Chondrocyte (in vitro differentiated cells): ENCODE data around the gene SCGB2B2. TPM values are rescaled to one million over a fixed set of nuclear protein-coding genes. Genes with fewer than 3 reads are reported as not detected.
"Not testable (repeated sequence)": the region's sequence is repeated elsewhere in the genome, so short reads cannot be mapped to it uniquely, and the experiment has no call there.

ENCODE experiments used
- DNase-seq: peaks from one replicate; pipeline ENCODE4 v3.0.0; 2021; ENCODE audit warnings: mixed read lengths, low spot score
- H3K27ac Mint-ChIP-seq: one replicate; pipeline ENCODE4 v1.8.0; 2021; ENCODE audit warnings: mild to moderate bottlenecking, moderate library complexity, mixed read lengths; ENCODE audit not compliant: unreplicated experiment
- H3K27me3 Mint-ChIP-seq: 2 replicates; pipeline ENCODE4 v1.8.0; 2021; ENCODE audit warnings: low read depth, mixed read lengths
- H3K36me3 Mint-ChIP-seq: 2 replicates; pipeline ENCODE4 v1.8.0; 2021; ENCODE audit warnings: low read depth, mixed read lengths
- H3K4me1 Mint-ChIP-seq: 2 replicates; pipeline ENCODE4 v1.8.0; 2021; ENCODE audit warnings: low read depth, mild to moderate bottlenecking, mixed read lengths
- H3K4me3 Mint-ChIP-seq: one replicate; pipeline ENCODE4 v1.8.0; 2021; ENCODE audit warnings: mild to moderate bottlenecking, moderate library complexity, mixed read lengths; ENCODE audit not compliant: unreplicated experiment
- H3K9me3 Mint-ChIP-seq: 2 replicates; pipeline ENCODE4 v1.8.0; 2021; ENCODE audit warnings: low read depth, mixed read lengths
- total RNA-seq: library from RNA; stranded (reverse); gene quantifications from 3 replicates; pipeline ENCODE4 v1.2.1, GENCODE V29; 2021
- TF ChIP-seq, protein P1 (sequence below): fragments of 200-600 bp; sonication (generic); IDR thresholded peaks from 2 replicates; pipeline ENCODE4 v1.5.0; 2021; ENCODE audit warnings: antibody characterized with exemption, mild to moderate bottlenecking, moderate library complexity

Gene SCGB2B2
- total RNA-seq, 1 donor from 2014 or later: 0.47 TPM

GRCh38 chr19:34666200-34666957 is 10.6 kb downstream of the SCGB2B2 start:
- H3K27me3 Mint-ChIP-seq: no peaks in the 10 kb centered on the region
- H3K36me3 Mint-ChIP-seq: no peaks in the 10 kb centered on the region
- H3K9me3 Mint-ChIP-seq: peaks cover 3% of the 10 kb centered on the region
- peaks cover 3% of the 10 kb centered on the region for H3K4me1 Mint-ChIP-seq
- H3K4me3 Mint-ChIP-seq: no peak overlapping the region
- TF ChIP-seq, protein P1, sequence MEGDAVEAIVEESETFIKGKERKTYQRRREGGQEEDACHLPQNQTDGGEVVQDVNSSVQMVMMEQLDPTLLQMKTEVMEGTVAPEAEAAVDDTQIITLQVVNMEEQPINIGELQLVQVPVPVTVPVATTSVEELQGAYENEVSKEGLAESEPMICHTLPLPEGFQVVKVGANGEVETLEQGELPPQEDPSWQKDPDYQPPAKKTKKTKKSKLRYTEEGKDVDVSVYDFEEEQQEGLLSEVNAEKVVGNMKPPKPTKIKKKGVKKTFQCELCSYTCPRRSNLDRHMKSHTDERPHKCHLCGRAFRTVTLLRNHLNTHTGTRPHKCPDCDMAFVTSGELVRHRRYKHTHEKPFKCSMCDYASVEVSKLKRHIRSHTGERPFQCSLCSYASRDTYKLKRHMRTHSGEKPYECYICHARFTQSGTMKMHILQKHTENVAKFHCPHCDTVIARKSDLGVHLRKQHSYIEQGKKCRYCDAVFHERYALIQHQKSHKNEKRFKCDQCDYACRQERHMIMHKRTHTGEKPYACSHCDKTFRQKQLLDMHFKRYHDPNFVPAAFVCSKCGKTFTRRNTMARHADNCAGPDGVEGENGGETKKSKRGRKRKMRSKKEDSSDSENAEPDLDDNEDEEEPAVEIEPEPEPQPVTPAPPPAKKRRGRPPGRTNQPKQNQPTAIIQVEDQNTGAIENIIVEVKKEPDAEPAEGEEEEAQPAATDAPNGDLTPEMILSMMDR: no peak
- DNase-seq: no peak
- no peak overlapping the region for H3K27ac Mint-ChIP-seq

DNA sequence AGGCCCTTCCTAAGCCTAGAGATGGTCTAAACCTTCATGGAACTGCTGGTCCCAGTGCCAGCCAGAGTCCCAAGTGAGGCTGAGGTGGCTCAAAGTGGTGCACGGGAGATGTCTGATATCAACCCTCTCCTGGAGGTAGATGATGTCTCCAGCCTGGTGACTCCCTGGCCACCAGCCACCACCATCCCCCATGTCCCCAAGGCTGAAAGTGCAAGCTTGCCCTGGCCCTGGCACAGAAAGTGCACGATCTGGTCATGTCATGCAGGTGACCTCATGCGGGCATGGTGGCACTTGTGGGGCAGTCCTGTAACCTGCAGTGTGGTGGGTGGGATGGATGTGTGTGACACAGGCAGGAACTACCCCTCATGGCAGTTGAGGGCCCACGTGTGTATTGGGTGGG is 11.7 kb downstream of the SCGB2B2 start:
- not testable (repeated sequence) for DNase-seq, H3K4me3 Mint-ChIP-seq, H3K27me3 Mint-ChIP-seq, H3K9me3 Mint-ChIP-seq, H3K27ac Mint-ChIP-seq, H3K36me3 Mint-ChIP-seq, H3K4me1 Mint-ChIP-seq

GRCh38 chr19:34664870-34665269 is 12.1 kb downstream of the SCGB2B2 start:
- Mint-ChIP-seq H3K36me3 (no peaks in the 10 kb centered on the region), H3K9me3 (peaks cover 4% of the 10 kb centered on the region), H3K4me1 (peaks cover 3% of the 10 kb centered on the region), H3K27me3 (no peaks in the 10 kb centered on the region), H3K4me3 (no peak overlapping the region), H3K27ac (no peak overlapping the region)
- TF ChIP-seq, protein P1: no peak
- no peak for DNase-seq

DNA sequence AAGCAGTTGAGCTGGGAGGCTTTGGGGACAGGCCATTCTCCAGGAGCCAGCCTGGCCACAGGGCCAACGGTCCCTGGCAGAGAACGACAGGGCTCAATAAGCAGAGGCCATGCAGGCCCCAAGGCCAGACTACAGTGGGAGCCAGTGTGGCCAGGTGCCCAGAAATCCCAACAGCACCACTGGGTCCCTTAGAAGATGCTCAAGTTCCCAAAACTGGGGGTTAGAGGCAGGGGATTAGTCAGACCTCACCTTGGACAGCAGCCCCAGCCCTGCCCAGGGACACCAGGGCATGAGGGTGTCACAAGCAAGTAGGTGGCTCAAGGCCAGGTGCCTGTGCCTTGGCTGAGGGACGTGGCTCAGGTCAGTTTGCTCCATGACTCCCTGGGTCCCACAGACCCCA is 12.8 kb downstream of the SCGB2B2 start:
- Mint-ChIP-seq H3K4me3 (no peak overlapping the region), H3K27me3 (no peaks in the 10 kb centered on the region), H3K27ac (no peak overlapping the region), H3K36me3 (no peaks in the 10 kb centered on the region), H3K9me3 (peaks cover 4% of the 10 kb centered on the region), H3K4me1 (peaks cover 3% of the 10 kb centered on the region)
- DNase-seq: no peak
- TF ChIP-seq, protein P1: no peak

- peaks cover 3% of the 10 kb centered on the region for H3K27me3 Mint-ChIP-seq
- TF ChIP-seq, protein P1: peak; percentile 38
- H3K4me3 Mint-ChIP-seq: no peak overlapping the region
- H3K36me3 Mint-ChIP-seq: peaks cover 1% of the 10 kb centered on the region
- no peak overlapping the region for H3K27ac Mint-ChIP-seq
- DNase-seq: no peak
- peaks cover 3% of the 10 kb centered on the region for H3K4me1 Mint-ChIP-seq
- peaks cover 7% of the 10 kb centered on the region for H3K9me3 Mint-ChIP-seq
Measured at GRCh38 chr19:34662919-34663318, 14.0 kb downstream of the SCGB2B2 start.

DNA sequence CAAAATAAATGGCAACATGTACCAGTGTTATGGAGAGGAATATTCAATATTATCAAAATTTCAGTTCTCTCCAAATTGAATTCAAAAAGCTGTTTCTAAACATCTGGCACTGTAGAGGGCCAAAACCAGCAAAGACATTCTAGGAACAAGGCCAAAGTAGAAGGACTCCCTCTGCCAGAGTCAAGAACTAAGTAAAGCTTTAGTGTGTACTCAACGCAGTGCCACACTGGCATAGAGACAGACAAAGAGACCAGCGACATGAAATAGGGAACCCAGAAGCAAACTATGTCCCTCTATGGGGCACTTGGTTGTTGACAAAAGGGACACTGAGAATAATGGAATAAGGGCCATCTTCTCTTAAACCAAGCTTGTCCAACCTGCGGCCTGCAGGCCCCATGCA is 15.6 kb downstream of the SCGB2B2 start:
- H3K4me1 Mint-ChIP-seq: no peaks in the 10 kb centered on the region
- no peak overlapping the region for H3K4me3 Mint-ChIP-seq
- peaks cover 12% of the 10 kb centered on the region for H3K9me3 Mint-ChIP-seq
- H3K36me3 Mint-ChIP-seq: peaks cover 1% of the 10 kb centered on the region
- H3K27me3 Mint-ChIP-seq: peaks cover 7% of the 10 kb centered on the region
- no peak overlapping the region for H3K27ac Mint-ChIP-seq
- TF ChIP-seq, protein P1: no peak
- no peak for DNase-seq
